Suprapubic skin (tissue), 3 donors: ENCODE measurements around the gene RNASEL.

ENCODE experiments used
- EP300 ChIP-seq: sonication (generic); formaldehyde crosslinking; IDR thresholded peaks from one replicate; pipeline ENCODE4 v1.6.1; 2017; ENCODE audit warnings: antibody characterized with exemption
- POLR2A ChIP-seq, 2 donors: fragments of 450-650 bp; IDR thresholded peaks; one replicate each; pipeline ENCODE4 v1.6.1; 2017; ENCODE audit warnings: antibody characterized with exemption in 2 of 2, mild to moderate bottlenecking in 2 of 2, moderate library complexity in 2 of 2
- TF ChIP-seq, protein P1 (sequence below), 2 donors: fragments of 200-600 bp in 1 of 2; fragments of 450-650 bp in 1 of 2; sonication (generic) in 1 of 2; IDR thresholded peaks; one replicate each; pipeline ENCODE4 v1.5.1; 2016 to 2019; ENCODE audit warnings: antibody characterized with exemption in 2 of 2, mild to moderate bottlenecking in 1 of 2, moderate library complexity in 1 of 2

GRCh38 chr1:182568647-182569284, 20.3 kb downstream of the RNASEL start:
- TF ChIP-seq, protein P1, sequence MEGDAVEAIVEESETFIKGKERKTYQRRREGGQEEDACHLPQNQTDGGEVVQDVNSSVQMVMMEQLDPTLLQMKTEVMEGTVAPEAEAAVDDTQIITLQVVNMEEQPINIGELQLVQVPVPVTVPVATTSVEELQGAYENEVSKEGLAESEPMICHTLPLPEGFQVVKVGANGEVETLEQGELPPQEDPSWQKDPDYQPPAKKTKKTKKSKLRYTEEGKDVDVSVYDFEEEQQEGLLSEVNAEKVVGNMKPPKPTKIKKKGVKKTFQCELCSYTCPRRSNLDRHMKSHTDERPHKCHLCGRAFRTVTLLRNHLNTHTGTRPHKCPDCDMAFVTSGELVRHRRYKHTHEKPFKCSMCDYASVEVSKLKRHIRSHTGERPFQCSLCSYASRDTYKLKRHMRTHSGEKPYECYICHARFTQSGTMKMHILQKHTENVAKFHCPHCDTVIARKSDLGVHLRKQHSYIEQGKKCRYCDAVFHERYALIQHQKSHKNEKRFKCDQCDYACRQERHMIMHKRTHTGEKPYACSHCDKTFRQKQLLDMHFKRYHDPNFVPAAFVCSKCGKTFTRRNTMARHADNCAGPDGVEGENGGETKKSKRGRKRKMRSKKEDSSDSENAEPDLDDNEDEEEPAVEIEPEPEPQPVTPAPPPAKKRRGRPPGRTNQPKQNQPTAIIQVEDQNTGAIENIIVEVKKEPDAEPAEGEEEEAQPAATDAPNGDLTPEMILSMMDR (IDR thresholded peaks at IDR 0.05), result no peak
- TF ChIP-seq EP300 (no peak), POLR2A (IDR thresholded peaks at IDR 0.05) (no peak)
